H1 (cell line): ENCODE results near the gene ZBTB7B. TPM values are rescaled to one million over a fixed set of nuclear protein-coding genes. Genes with fewer than 3 reads are reported as not detected.

Experiments
- CTCF ChIA-PET: fragments of 300-600 bp; sonication (Branson Sonifier 250); formaldehyde crosslinking; loops from one replicate; lab custom pipeline; 2021; ENCODE audit not compliant: partially characterized antibody; lab: Charles Lee
- POLR2A ChIA-PET: fragments of 300-600 bp; sonication (Branson Sonifier 250); formaldehyde crosslinking; loops from one replicate; lab custom pipeline; 2021; ENCODE audit warnings: inconsistent platforms; ENCODE audit not compliant: partially characterized antibody; lab: Charles Lee
- DNase-seq, 2 experiments: peaks; one replicate each; pipeline versions ENCODE4 v3.0.0 to v3.0.0-alpha.2; 2010 to 2022; ENCODE audit warnings: low spot score in 2 of 2, low read depth in 1 of 2, mixed read lengths in 1 of 2
- FAIRE-seq: peaks from 2 replicates; lab custom pipeline; 2011; peaks lifted over from hg19 to GRCh38; lab: Jason Lieb, UNC
- H2AFZ ChIP-seq: 2 replicates; pipeline ENCODE4 v1.8.1; 2012; ENCODE audit warnings: low read length, inconsistent platforms
- H2AK5ac ChIP-seq: 2 replicates; pipeline ENCODE4 v1.6.1; 2013; ENCODE audit warnings: low read depth, low read length
- H2BK120ac ChIP-seq: replicated peaks from 2 replicates; pipeline ENCODE3; 2013; ENCODE audit warnings: low read depth, low read length, inconsistent platforms
- H2BK12ac ChIP-seq: 2 replicates; pipeline ENCODE4 v1.6.1; 2013; ENCODE audit warnings: low read depth, low read length
- H2BK15ac ChIP-seq: 2 replicates; pipeline ENCODE4 v1.6.1; 2013; ENCODE audit warnings: low read length
- H2BK20ac ChIP-seq: 2 replicates; pipeline ENCODE4 v1.6.1; 2013; ENCODE audit warnings: low read length
- H2BK5ac ChIP-seq: 2 replicates; pipeline ENCODE4 v1.6.1; 2013; ENCODE audit warnings: low read depth, low read length
- H3K14ac ChIP-seq: 2 replicates; pipeline ENCODE4 v1.6.1; 2013; ENCODE audit warnings: inconsistent platforms; ENCODE audit not compliant: insufficient read length
- H3K18ac ChIP-seq: 2 replicates; pipeline ENCODE4 v1.6.1; 2013; ENCODE audit warnings: low read length; ENCODE audit errors: extremely low read depth
- H3K23ac ChIP-seq: 2 replicates; pipeline ENCODE4 v1.6.1; 2013; ENCODE audit warnings: inconsistent platforms; ENCODE audit not compliant: insufficient read length
- H3K23me2 ChIP-seq: 2 replicates; pipeline ENCODE4 v1.6.1; 2013; ENCODE audit warnings: low read depth, low read length
- H3K27ac ChIP-seq: 2 replicates; pipeline ENCODE4 v1.6.1; 2011; ENCODE audit warnings: low read depth, low read length, inconsistent platforms
- H3K27me3 ChIP-seq, 4 experiments: replicated peaks in 1 of 4; 1 replicate in 1 of 4; 2 replicates in 3 of 4; pipeline versions ENCODE4 v1.6.1 to v1.8.1; 2011 to 2013; ENCODE audit warnings: low read length in 3 of 4, mild to moderate bottlenecking in 3 of 4, inconsistent platforms in 2 of 4, mixed read lengths in 2 of 4, moderate library complexity in 1 of 4; ENCODE audit not compliant: control insufficient read depth in 3 of 4, insufficient read depth in 3 of 4; ENCODE audit errors: extremely low read depth in 1 of 4
- H3K36me3 ChIP-seq, 4 experiments: 2 replicates each; pipeline versions ENCODE4 v1.6.1 to v1.8.1; 2011 to 2013; ENCODE audit warnings: mild to moderate bottlenecking in 4 of 4, low read length in 3 of 4, moderate library complexity in 2 of 4, control low read depth in 1 of 4, inconsistent platforms in 1 of 4; ENCODE audit not compliant: insufficient read depth in 4 of 4, control insufficient read depth in 2 of 4
- H3K4ac ChIP-seq: replicated peaks from 2 replicates; pipeline ENCODE3; 2013; ENCODE audit warnings: low read length, low read depth, mixed read lengths, inconsistent platforms; ENCODE audit not compliant: insufficient read length
- H3K4me1 ChIP-seq, 4 experiments: replicated peaks in 1 of 4; 1 replicate in 1 of 4; 2 replicates in 3 of 4; pipeline versions ENCODE4 v1.6.1 to v1.8.1; 2011 to 2013; ENCODE audit warnings: low read length in 3 of 4, inconsistent platforms in 2 of 4, mixed read lengths in 1 of 4; ENCODE audit not compliant: insufficient read depth in 4 of 4, control insufficient read depth in 3 of 4
- H3K4me2 ChIP-seq, 2 experiments: 2 replicates each; pipeline versions ENCODE4 v1.6.1 to v1.8.1; 2011 to 2013; ENCODE audit warnings: low read depth in 2 of 2, low read length in 2 of 2, control low read depth in 1 of 2, inconsistent platforms in 1 of 2, mild to moderate bottlenecking in 1 of 2; ENCODE audit not compliant: insufficient read depth in 1 of 2
- H3K4me3 ChIP-seq, 4 experiments: fragments of 200-600, 300-600 bp in 1 of 4; sonication (generic), shearing (Covaris generic), sonication (Bioruptor Twin) in 1 of 4; 2 replicates each; pipeline versions ENCODE4 v1.5.1 to v1.8.1; 2011 to 2016; ENCODE audit warnings: low read length in 4 of 4, low read depth in 3 of 4, control low read depth in 2 of 4, inconsistent platforms in 2 of 4, mild to moderate bottlenecking in 2 of 4, mixed read lengths in 1 of 4, moderate library complexity in 1 of 4; ENCODE audit not compliant: insufficient read depth in 2 of 4; ENCODE audit errors: extremely low read depth in 1 of 4
- H3K56ac ChIP-seq: replicated peaks from 2 replicates; pipeline ENCODE3; 2013; ENCODE audit warnings: low read depth, mild to moderate bottlenecking, mixed read lengths, low read length, inconsistent platforms; ENCODE audit not compliant: insufficient read length
- H3K79me1 ChIP-seq: 2 replicates; pipeline ENCODE4 v1.6.1; 2013; ENCODE audit warnings: low read depth, low read length, control low read depth
- H3K79me2 ChIP-seq, 2 experiments: 2 replicates each; pipeline versions ENCODE4 v1.6.1 to v1.8.1; 2012 to 2013; ENCODE audit warnings: low read length in 2 of 2, mild to moderate bottlenecking in 2 of 2, inconsistent platforms in 1 of 2; ENCODE audit not compliant: insufficient read depth in 2 of 2, control insufficient read depth in 1 of 2
- H3K9ac ChIP-seq, 4 experiments: replicated peaks in 1 of 4; 1 replicate in 1 of 4; 2 replicates in 3 of 4; pipeline versions ENCODE4 v1.6.1 to v1.8.1; 2011 to 2013; ENCODE audit warnings: low read depth in 3 of 4, low read length in 3 of 4, control low read depth in 2 of 4, mild to moderate bottlenecking in 2 of 4, moderate library complexity in 2 of 4, inconsistent platforms in 1 of 4; ENCODE audit errors: extremely low read depth in 1 of 4
- H3K9me3 ChIP-seq, 2 experiments: 2 replicates each; pipeline versions ENCODE4 v1.6.1 to v1.8.1; 2012 to 2013; ENCODE audit warnings: mild to moderate bottlenecking in 2 of 2, moderate library complexity in 2 of 2, control low read depth in 1 of 2, inconsistent platforms in 1 of 2, low read depth in 1 of 2, low read length in 1 of 2, mixed read lengths in 1 of 2; ENCODE audit not compliant: insufficient read depth in 2 of 2
- H4K20me1 ChIP-seq, 2 experiments: replicated peaks in 1 of 2; 2 replicates each; pipeline versions ENCODE3 to v1.8.1; 2011 to 2013; ENCODE audit warnings: inconsistent platforms in 2 of 2, low read length in 2 of 2, mild to moderate bottlenecking in 1 of 2; ENCODE audit not compliant: insufficient read depth in 2 of 2, control insufficient read depth in 1 of 2
- H4K5ac ChIP-seq: 2 replicates; pipeline ENCODE4 v1.6.1; 2013; ENCODE audit warnings: low read length, low read depth, mixed read lengths, inconsistent platforms; ENCODE audit not compliant: insufficient read length
- H4K8ac ChIP-seq: 2 replicates; pipeline ENCODE4 v1.8.0; 2013; ENCODE audit warnings: mild to moderate bottlenecking, moderate library complexity, low read length, inconsistent platforms; ENCODE audit not compliant: insufficient read depth; ENCODE audit errors: extremely low read depth
- H4K91ac ChIP-seq: replicated peaks from 2 replicates; pipeline ENCODE3; 2013; ENCODE audit warnings: low read length, mixed read lengths, inconsistent platforms; ENCODE audit not compliant: insufficient read length
- SAP30 ChIP-seq: fragments of 300-600 bp; sonication (generic); IDR thresholded peaks from 2 replicates; pipeline ENCODE4 v1.7.1; 2012; ENCODE audit warnings: low read length, moderate library complexity, mild to moderate bottlenecking, inconsistent platforms; ENCODE audit not compliant: insufficient read depth, insufficient replicate concordance
- WGBS, 2 experiments: shearing (Covaris generic) in 1 of 2; methylation state at CpG; one replicate each; pipeline versions ENCODE4 v1.1.6 to v1.1.7; 2013 to 2015; ENCODE audit warnings: low lambda C conversion rate in 2 of 2, mixed read lengths in 2 of 2, inconsistent platforms in 1 of 2, low coverage in 1 of 2, missing lambda C conversion rate in 1 of 2; ENCODE audit not compliant: insufficient replicate concordance in 2 of 2, insufficient coverage in 1 of 2, insufficient read length in 1 of 2; ENCODE audit errors: extremely low coverage in 1 of 2, missing lambda C conversion rate in 1 of 2; 5-methylcytosine and 5-hydroxymethylcytosine counted together
- polyA plus RNA-seq, 7 experiments: library from polyadenylated mRNA; depleted of rRNA in 3 of 7; stranded (reverse) in 5 of 7; unstranded in 2 of 7; fragments of >200 nt in 5 of 7; fragments of 200-250 nt in 2 of 7; gene quantifications; 1 replicate in 5 of 7; 2 replicates in 1 of 7; 4 replicates in 1 of 7; pipeline versions ENCODE4 v1.2.1 to v1.2.3, GENCODE V29; 2011 to 2013; ENCODE audit warnings: missing spikeins in 2 of 7, mixed read lengths in 2 of 7
- total RNA-seq: library from RNA; stranded (reverse); fragmentation: NEBNext Ultra II Directional; extraction: Animal tissue kit (Norgen Biotek cat#: 25700); gene quantifications from 2 replicates; pipeline ENCODE4 v1.2.1, GENCODE V29; 2021

ZBTB7B gene
- total and polyA plus RNA-seq, 2 of the 8 experiments (the other 6 are each of a cell fraction or from before 2014, with no cell fraction given) = 24.5 to 36.9 TPM

DNA sequence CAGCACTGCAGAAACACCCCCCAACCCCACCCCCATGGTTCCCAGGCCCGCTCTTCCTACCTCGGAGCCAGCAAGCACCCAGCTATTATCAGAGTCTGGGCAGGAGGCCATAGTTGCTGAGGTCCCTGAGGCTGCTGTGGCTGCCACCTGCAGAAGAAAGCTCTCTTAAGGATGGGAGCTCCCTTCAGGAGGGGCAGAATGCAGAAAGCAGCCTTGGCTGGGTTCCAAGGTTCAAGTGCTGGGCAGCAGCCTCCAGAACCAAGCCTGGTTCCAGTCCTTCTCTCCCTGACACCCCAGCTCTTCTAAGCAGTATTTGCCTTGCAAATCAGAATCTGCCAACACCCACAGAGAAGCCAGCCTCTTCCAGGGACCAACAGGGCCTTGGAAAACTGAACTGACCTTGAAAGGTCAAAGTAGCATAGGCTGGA, 49.0 kb upstream of the ZBTB7B start:
- H3K23me2 ChIP-seq = peaks cover 5% of the 10 kb centered on the region
- no peak overlapping the region for H2AK5ac ChIP-seq
- no peaks in the 10 kb centered on the region; a peak in 2 of 7 replicates for H3K27me3 ChIP-seq
- FAIRE-seq (no peak), DNase-seq (no peak)
- no peak overlapping the region for H2BK5ac ChIP-seq
- no peak overlapping the region for H3K4me3 ChIP-seq
- ChIA-PET CTCF (interaction anchor here (0.7 to 9.8 kb wide), 4 partner anchors 31 to 50 kb away, joined by 3 to 132 read pairs (median 4); partner anchors contain the start of gene LENEP), POLR2A (interaction anchor here (0.7 to 18.6 kb wide), 4 partner anchors 10 to 803 kb away, joined by 3 to 662 read pairs (median 8); partner anchors contain the start of genes CKS1B, FLAD1, LENEP and PMVK)
- H3K4ac ChIP-seq = no peak overlapping the region
- H2AFZ ChIP-seq = no peak overlapping the region
- H4K8ac ChIP-seq = no peak overlapping the region
- no peak overlapping the region for H3K27ac ChIP-seq
- H2BK12ac ChIP-seq = no peak overlapping the region
- H3K4me1 ChIP-seq = peaks cover 0 to 28% (median 8%) of the 10 kb centered on the region in 4 experiments; a peak in 6 of 7 replicates
- no peak overlapping the region for H3K18ac ChIP-seq
- H4K91ac ChIP-seq = no peak overlapping the region
- H3K23ac ChIP-seq = no peak overlapping the region
- H3K14ac ChIP-seq = no peak overlapping the region
- H2BK20ac ChIP-seq = no peak overlapping the region
- H3K79me1 ChIP-seq = 0 out of 2 replicates have a peak, but pooled peaks cover 6% of the 10 kb centered on the region
- no peak for TF ChIP-seq SAP30
- no peak overlapping the region for H3K56ac ChIP-seq
- no peak overlapping the region for H3K9ac ChIP-seq
- no peaks in the 10 kb centered on the region for H3K9me3 ChIP-seq
- H3K4me2 ChIP-seq = no peak overlapping the region
- H4K20me1 ChIP-seq = peaks cover 1 to 12% of the 10 kb centered on the region in 2 experiments
- no peak overlapping the region for H2BK120ac ChIP-seq
- peaks cover 0 to 3% of the 10 kb centered on the region in 2 experiments; a peak in 2 of 4 replicates for H3K79me2 ChIP-seq
- WGBS, 2 experiments = 100% methylated on average over 2 of the region's 2 CpGs; no CpG with 5 or more reads in 1 of the 2 experiments
- H3K36me3 ChIP-seq = peaks cover 2 to 4% (median 3%) of the 10 kb centered on the region in 4 experiments; a peak in 4 of 8 replicates
- H2BK15ac ChIP-seq = no peak overlapping the region
- H4K5ac ChIP-seq = no peak overlapping the region
